ENCODE measurements around the gene SGSM2.

SGSM2 gene

GRCh38 chr17:2331303-2331702 is 6.0 kb upstream of the SGSM2 start:
- TF ChIP-seq TAF1 (IDR thresholded peaks at IDR 0.05; ENCODE audit: low read depth) (no peak), ZBTB7A (IDR thresholded peaks at IDR 0.05; ENCODE audit: low read depth) (no peak), CREB1 (IDR thresholded peaks at IDR 0.05; ENCODE audit: low read depth) (no peak), CEBPB (IDR thresholded peaks at IDR 0.05) (no peak), FOXM1 (IDR thresholded peaks at IDR 0.05; ENCODE audit: borderline replicate concordance, low read depth) (no peak), RAD21 (IDR thresholded peaks at IDR 0.05; ENCODE audit: low read depth) (no peak), TCF12 (IDR thresholded peaks at IDR 0.05; ENCODE audit: low read depth) (no peak), EP300 (IDR thresholded peaks at IDR 0.05; ENCODE audit: borderline replicate concordance) (no peak), EGR1 (IDR thresholded peaks at IDR 0.05) (no peak)

DNA sequence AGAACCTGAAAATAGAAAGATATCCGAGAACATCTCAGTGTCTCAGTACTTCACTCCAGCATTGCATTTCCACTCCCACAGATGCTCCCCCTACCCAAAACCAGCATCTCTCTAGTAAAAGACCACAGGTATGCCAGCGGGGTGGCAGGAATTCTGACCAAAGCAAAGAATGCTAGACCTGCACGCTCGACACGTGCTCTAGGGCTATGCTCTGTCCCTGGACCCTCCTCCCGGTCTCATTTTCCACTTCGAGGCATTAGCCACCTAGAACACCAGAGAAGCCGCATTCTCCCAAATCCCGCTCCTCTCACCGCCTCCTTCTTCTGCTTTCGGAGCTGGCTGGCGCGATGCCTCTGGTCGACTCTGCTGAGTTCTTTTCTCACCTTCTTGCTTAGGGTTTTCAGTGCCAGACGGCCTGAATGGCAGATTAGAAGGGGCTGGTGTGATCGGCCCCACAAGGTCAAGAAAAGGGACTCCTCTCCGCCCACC is 1.5 kb upstream of the SGSM2 start:
- TF ChIP-seq NFIC (IDR thresholded peaks at IDR 0.05) (no peak), ZBTB7A (IDR thresholded peaks at IDR 0.05; ENCODE audit: low read depth) (no peak), EGR1 (IDR thresholded peaks at IDR 0.05) (no peak), USF1 (IDR thresholded peaks at IDR 0.05) (no peak), CEBPB (IDR thresholded peaks at IDR 0.05) (no peak)
- TF ChIP-seq, protein P1, sequence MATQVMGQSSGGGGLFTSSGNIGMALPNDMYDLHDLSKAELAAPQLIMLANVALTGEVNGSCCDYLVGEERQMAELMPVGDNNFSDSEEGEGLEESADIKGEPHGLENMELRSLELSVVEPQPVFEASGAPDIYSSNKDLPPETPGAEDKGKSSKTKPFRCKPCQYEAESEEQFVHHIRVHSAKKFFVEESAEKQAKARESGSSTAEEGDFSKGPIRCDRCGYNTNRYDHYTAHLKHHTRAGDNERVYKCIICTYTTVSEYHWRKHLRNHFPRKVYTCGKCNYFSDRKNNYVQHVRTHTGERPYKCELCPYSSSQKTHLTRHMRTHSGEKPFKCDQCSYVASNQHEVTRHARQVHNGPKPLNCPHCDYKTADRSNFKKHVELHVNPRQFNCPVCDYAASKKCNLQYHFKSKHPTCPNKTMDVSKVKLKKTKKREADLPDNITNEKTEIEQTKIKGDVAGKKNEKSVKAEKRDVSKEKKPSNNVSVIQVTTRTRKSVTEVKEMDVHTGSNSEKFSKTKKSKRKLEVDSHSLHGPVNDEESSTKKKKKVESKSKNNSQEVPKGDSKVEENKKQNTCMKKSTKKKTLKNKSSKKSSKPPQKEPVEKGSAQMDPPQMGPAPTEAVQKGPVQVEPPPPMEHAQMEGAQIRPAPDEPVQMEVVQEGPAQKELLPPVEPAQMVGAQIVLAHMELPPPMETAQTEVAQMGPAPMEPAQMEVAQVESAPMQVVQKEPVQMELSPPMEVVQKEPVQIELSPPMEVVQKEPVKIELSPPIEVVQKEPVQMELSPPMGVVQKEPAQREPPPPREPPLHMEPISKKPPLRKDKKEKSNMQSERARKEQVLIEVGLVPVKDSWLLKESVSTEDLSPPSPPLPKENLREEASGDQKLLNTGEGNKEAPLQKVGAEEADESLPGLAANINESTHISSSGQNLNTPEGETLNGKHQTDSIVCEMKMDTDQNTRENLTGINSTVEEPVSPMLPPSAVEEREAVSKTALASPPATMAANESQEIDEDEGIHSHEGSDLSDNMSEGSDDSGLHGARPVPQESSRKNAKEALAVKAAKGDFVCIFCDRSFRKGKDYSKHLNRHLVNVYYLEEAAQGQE (IDR thresholded peaks at IDR 0.05; ENCODE audit: low read depth): no peak

- no peak; the same call in 1 of the 2 replicates for TF ChIP-seq TEAD4 (IDR thresholded peaks at IDR 0.05)
- no peak for TF ChIP-seq CEBPB (IDR thresholded peaks at IDR 0.05)
- TF ChIP-seq ZBTB7A (IDR thresholded peaks at IDR 0.05; ENCODE audit: low read depth): no peak
- no peak; the same call in 1 of the 2 replicates for TF ChIP-seq EP300 (IDR thresholded peaks at IDR 0.05; ENCODE audit: borderline replicate concordance)
- peak; percentile 96 for TF ChIP-seq MAX (IDR thresholded peaks at IDR 0.05)
- 0 out of 2 replicates have a peak, but pooled peaks have one; percentile 54 for TF ChIP-seq EGR1 (IDR thresholded peaks at IDR 0.05)
- TF ChIP-seq FOXM1 (IDR thresholded peaks at IDR 0.05; ENCODE audit: borderline replicate concordance, low read depth): no peak
- TF ChIP-seq TCF12 (IDR thresholded peaks at IDR 0.05; ENCODE audit: low read depth): peak; percentile 76
- TF ChIP-seq, protein P1 (IDR thresholded peaks at IDR 0.05; ENCODE audit: low read depth): no peak; the same call in 1 of the 2 replicates
- peak; percentile 98 for TF ChIP-seq YY1 (IDR thresholded peaks at IDR 0.05; ENCODE audit: low read depth)
- peak; percentile 97 for TF ChIP-seq TAF1 (IDR thresholded peaks at IDR 0.05; ENCODE audit: low read depth)
- TF ChIP-seq NFIC (IDR thresholded peaks at IDR 0.05): no peak
- TF ChIP-seq USF1 (IDR thresholded peaks at IDR 0.05): no peak; the same call in 1 of the 2 replicates
- TF ChIP-seq CREB1 (IDR thresholded peaks at IDR 0.05; ENCODE audit: low read depth): no peak
- TF ChIP-seq RAD21 (IDR thresholded peaks at IDR 0.05; ENCODE audit: low read depth): no peak
Observed at GRCh38 chr17:2336215-2336851, 968 bp upstream of the SGSM2 start, which contains the start of gene TSR1. Gene TSR1, minus strand, starts transcription at chr17:2336457. Its CDS starts 30 bp downstream, at chr17:2336427.

- TF ChIP-seq NFIC (IDR thresholded peaks at IDR 0.05) (no peak), YY1 (IDR thresholded peaks at IDR 0.05; ENCODE audit: low read depth) (peak; percentile 46; the same call in 1 of the 2 replicates), TEAD4 (IDR thresholded peaks at IDR 0.05) (0 out of 2 replicates have a peak, but pooled peaks have one; percentile 3), MAX (IDR thresholded peaks at IDR 0.05) (no peak; the same call in 1 of the 2 replicates), EGR1 (IDR thresholded peaks at IDR 0.05) (peak; percentile 55), ZBTB7A (IDR thresholded peaks at IDR 0.05; ENCODE audit: low read depth) (no peak), CREB1 (IDR thresholded peaks at IDR 0.05; ENCODE audit: low read depth) (no peak)
- TF ChIP-seq, protein P1 (IDR thresholded peaks at IDR 0.05; ENCODE audit: low read depth): no peak
Observed at GRCh38 chr17:2337544-2338314, 428 bp downstream of the SGSM2 start.

All from Ishikawa (cell line).